Liver (tissue), 3 donors: ENCODE results near the gene ALDH16A1.

ENCODE experiments used
- EGR1 ChIP-seq, 2 donors: IDR thresholded peaks; 2 replicates each; pipeline ENCODE4 v1.6.1; 2016 to 2018; ENCODE audit warnings: antibody characterized with exemption in 2 of 2, low read depth in 2 of 2
- FOXA2 ChIP-seq: IDR thresholded peaks from 2 replicates; pipeline ENCODE4 v1.6.1; 2016; ENCODE audit warnings: antibody characterized with exemption
- GABPA ChIP-seq, 2 donors: IDR thresholded peaks in 1 of 2; conservative IDR thresholded peaks in 1 of 2; 2 replicates each; pipeline ENCODE4 v1.6.1; 2016; ENCODE audit warnings: antibody characterized with exemption in 2 of 2, mild to moderate bottlenecking in 1 of 2, moderate library complexity in 1 of 2
- JUND ChIP-seq, 2 donors: IDR thresholded peaks; 2 replicates each; pipeline ENCODE4 v1.6.1; 2016; ENCODE audit warnings: antibody characterized with exemption in 2 of 2
- RAD21 ChIP-seq, 2 donors: IDR thresholded peaks; 2 replicates each; pipeline ENCODE4 v1.6.1; 2016; ENCODE audit warnings: antibody characterized with exemption in 2 of 2, mild to moderate bottlenecking in 2 of 2
- SP1 ChIP-seq: IDR thresholded peaks from 2 replicates; pipeline ENCODE4 v1.6.1; 2018; ENCODE audit warnings: antibody characterized with exemption, mild to moderate bottlenecking
- TAF1 ChIP-seq: conservative IDR thresholded peaks from 2 replicates; pipeline ENCODE4 v1.6.1; 2016; ENCODE audit warnings: antibody characterized with exemption, mild to moderate bottlenecking
- YY1 ChIP-seq: IDR thresholded peaks from 2 replicates; pipeline ENCODE4 v1.6.1; 2016; ENCODE audit warnings: antibody characterized with exemption, mild to moderate bottlenecking
- TF ChIP-seq, protein P1 (sequence below): fragments of 150-350 bp; IDR thresholded peaks from 2 replicates; pipeline ENCODE4 v1.5.1; 2017; ENCODE audit warnings: improper control_type of control experiment, low read depth, low read length; ENCODE audit not compliant: missing input control
- TF ChIP-seq, protein P2 (sequence below): IDR thresholded peaks from 2 replicates; pipeline ENCODE4 v1.6.1; 2016; ENCODE audit warnings: antibody characterized with exemption, mild to moderate bottlenecking
- TF ChIP-seq, protein P3 (sequence below): IDR thresholded peaks from 2 replicates; pipeline ENCODE4 v1.6.1; 2016; ENCODE audit warnings: antibody characterized with exemption
- TF ChIP-seq, protein P4 (sequence below): IDR thresholded peaks from 2 replicates; pipeline ENCODE4 v1.6.1; 2016; ENCODE audit warnings: antibody characterized with exemption
- donor health status: healthy.
- donor health status: healthy.

DNA sequence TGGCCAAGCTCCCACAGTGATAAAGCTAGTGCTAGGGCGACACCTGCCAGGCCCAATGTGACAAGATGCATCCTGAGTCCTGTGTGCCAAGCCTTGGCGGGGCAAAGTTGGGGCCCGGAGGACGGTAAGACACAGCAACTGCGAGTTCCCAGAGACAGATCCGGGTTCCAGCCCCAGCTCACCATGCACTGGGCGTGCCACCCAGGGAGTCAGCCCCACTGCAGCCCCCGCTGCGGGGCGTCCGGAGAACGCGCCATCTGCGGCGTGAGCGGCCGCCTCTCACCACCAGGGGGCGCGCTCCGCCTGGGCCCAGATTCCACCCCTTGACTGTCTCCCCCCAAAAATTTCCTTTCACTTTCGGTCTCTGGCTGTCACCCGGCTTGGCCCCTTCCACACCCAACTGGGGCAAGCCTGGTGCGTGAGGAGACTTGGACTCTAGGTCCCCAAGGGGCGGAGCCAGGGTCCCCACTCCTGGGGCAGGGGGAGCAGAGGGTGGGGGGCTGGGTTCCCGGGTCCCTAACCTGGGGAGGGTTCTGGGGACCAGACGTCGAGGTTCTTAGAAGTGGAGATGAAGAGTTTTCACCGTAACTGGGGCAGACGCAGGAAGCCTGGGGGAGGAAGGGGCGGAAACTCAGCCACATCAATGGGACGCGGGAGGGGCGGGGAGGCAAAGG, 21.0 kb downstream of the ALDH16A1 start, which contains the start of gene FLT3LG:
- TF ChIP-seq, protein P1, sequence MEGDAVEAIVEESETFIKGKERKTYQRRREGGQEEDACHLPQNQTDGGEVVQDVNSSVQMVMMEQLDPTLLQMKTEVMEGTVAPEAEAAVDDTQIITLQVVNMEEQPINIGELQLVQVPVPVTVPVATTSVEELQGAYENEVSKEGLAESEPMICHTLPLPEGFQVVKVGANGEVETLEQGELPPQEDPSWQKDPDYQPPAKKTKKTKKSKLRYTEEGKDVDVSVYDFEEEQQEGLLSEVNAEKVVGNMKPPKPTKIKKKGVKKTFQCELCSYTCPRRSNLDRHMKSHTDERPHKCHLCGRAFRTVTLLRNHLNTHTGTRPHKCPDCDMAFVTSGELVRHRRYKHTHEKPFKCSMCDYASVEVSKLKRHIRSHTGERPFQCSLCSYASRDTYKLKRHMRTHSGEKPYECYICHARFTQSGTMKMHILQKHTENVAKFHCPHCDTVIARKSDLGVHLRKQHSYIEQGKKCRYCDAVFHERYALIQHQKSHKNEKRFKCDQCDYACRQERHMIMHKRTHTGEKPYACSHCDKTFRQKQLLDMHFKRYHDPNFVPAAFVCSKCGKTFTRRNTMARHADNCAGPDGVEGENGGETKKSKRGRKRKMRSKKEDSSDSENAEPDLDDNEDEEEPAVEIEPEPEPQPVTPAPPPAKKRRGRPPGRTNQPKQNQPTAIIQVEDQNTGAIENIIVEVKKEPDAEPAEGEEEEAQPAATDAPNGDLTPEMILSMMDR = peak; percentile 92
- TF ChIP-seq, protein P2, sequence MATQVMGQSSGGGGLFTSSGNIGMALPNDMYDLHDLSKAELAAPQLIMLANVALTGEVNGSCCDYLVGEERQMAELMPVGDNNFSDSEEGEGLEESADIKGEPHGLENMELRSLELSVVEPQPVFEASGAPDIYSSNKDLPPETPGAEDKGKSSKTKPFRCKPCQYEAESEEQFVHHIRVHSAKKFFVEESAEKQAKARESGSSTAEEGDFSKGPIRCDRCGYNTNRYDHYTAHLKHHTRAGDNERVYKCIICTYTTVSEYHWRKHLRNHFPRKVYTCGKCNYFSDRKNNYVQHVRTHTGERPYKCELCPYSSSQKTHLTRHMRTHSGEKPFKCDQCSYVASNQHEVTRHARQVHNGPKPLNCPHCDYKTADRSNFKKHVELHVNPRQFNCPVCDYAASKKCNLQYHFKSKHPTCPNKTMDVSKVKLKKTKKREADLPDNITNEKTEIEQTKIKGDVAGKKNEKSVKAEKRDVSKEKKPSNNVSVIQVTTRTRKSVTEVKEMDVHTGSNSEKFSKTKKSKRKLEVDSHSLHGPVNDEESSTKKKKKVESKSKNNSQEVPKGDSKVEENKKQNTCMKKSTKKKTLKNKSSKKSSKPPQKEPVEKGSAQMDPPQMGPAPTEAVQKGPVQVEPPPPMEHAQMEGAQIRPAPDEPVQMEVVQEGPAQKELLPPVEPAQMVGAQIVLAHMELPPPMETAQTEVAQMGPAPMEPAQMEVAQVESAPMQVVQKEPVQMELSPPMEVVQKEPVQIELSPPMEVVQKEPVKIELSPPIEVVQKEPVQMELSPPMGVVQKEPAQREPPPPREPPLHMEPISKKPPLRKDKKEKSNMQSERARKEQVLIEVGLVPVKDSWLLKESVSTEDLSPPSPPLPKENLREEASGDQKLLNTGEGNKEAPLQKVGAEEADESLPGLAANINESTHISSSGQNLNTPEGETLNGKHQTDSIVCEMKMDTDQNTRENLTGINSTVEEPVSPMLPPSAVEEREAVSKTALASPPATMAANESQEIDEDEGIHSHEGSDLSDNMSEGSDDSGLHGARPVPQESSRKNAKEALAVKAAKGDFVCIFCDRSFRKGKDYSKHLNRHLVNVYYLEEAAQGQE = peak; percentile 27
- peak; percentile 30 for TF ChIP-seq YY1
- TF ChIP-seq TAF1 = no peak
- no peak for TF ChIP-seq GABPA (IDR thresholded peaks at IDR 0.05 in 1 of 2, conservative IDR thresholded peaks at IDR 0.05 in 1 of 2)
- peak; percentile 42 for TF ChIP-seq SP1
- no peak for TF ChIP-seq JUND (IDR thresholded peaks at IDR 0.05)
- TF ChIP-seq RAD21 (IDR thresholded peaks at IDR 0.05) = peak; percentile 71 to 82
- TF ChIP-seq EGR1 (IDR thresholded peaks at IDR 0.05; ENCODE audit: low read depth in 2 of 2) = no peak
- TF ChIP-seq, protein P3, sequence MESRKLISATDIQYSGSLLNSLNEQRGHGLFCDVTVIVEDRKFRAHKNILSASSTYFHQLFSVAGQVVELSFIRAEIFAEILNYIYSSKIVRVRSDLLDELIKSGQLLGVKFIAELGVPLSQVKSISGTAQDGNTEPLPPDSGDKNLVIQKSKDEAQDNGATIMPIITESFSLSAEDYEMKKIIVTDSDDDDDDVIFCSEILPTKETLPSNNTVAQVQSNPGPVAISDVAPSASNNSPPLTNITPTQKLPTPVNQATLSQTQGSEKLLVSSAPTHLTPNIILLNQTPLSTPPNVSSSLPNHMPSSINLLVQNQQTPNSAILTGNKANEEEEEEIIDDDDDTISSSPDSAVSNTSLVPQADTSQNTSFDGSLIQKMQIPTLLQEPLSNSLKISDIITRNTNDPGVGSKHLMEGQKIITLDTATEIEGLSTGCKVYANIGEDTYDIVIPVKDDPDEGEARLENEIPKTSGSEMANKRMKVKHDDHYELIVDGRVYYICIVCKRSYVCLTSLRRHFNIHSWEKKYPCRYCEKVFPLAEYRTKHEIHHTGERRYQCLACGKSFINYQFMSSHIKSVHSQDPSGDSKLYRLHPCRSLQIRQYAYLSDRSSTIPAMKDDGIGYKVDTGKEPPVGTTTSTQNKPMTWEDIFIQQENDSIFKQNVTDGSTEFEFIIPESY = no peak
- TF ChIP-seq FOXA2 = no peak
- TF ChIP-seq, protein P4, sequence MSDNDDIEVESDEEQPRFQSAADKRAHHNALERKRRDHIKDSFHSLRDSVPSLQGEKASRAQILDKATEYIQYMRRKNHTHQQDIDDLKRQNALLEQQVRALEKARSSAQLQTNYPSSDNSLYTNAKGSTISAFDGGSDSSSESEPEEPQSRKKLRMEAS = no peak
